SH-SY5Y (cell line): ENCODE data around the gene TCF25.

Experiments
- GATA2 ChIP-seq: IDR thresholded peaks from 2 replicates; pipeline ENCODE4 v1.6.1; 2011; ENCODE audit warnings: mild to moderate bottlenecking, low read depth, low read length
- GATA3 ChIP-seq: IDR thresholded peaks from 2 replicates; pipeline ENCODE4 v1.6.1; 2011; ENCODE audit warnings: low read depth, mild to moderate bottlenecking, low read length, moderate library complexity

DNA sequence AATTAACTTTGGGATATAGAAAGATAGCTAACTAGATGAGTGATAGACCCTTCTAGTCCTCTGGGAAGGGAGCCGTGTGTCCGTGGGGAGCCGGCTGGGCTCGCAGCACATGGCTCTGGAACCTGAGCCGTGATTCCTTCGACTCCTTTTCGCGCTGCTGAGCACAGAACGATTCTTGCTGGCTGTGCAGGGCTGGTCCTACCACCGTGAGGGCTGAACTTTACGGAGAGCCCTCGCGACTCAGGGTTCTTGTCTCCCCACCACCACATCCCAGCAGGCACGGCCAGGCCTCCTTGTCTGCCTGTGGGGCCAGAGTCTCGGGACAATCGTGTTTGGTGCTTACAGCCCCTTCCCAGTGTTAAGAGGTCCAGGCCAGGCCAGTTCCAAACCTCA lies 13.8 kb upstream of the TCF25 start:
- TF ChIP-seq GATA3 (no peak), GATA2 (no peak)
